Right lobe of liver (tissue), 6 donors: ENCODE measurements around the gene RBFA. TPM values are rescaled to one million over a fixed set of nuclear protein-coding genes. Genes with fewer than 3 reads are reported as not detected.

Source experiments
- ATAC-seq, 4 donors: fragments of 200-7000 bp; cut with Tn5 transposase; one replicate each; pipeline ENCODE4 v1.9.1; 2020; ENCODE audit warnings: mild to moderate bottlenecking in 4 of 4, moderate library complexity in 4 of 4
- DNase-seq, 3 donors: peaks; one replicate each; pipeline ENCODE4 v3.0.0-alpha.2; 2020
- H3K27ac ChIP-seq, 3 donors: fragments of 200-600 bp; one replicate each; pipeline ENCODE4 v1.8.0; 2022
- H3K27me3 ChIP-seq, 2 donors: fragments of 200-600 bp; one replicate each; pipeline ENCODE4 v1.8.0; 2022
- H3K36me3 ChIP-seq, 4 donors: fragments of 200-600 bp; sonication (generic) in 1 of 4; one replicate each; pipeline versions ENCODE4 v1.5.1 to v1.8.0; 2017 to 2022; ENCODE audit warnings: control low read depth in 1 of 4
- H3K4me1 ChIP-seq, 4 donors: fragments of 200-600 bp; sonication (generic) in 1 of 4; one replicate each; pipeline versions ENCODE4 v1.5.1 to v1.8.0; 2017 to 2022; ENCODE audit warnings: control low read depth in 1 of 4
- H3K4me3 ChIP-seq, 3 donors: fragments of 200-600 bp; one replicate each; pipeline ENCODE4 v1.8.0; 2022
- H3K9me3 ChIP-seq, 4 donors: fragments of 200-600 bp; sonication (generic) in 1 of 4; one replicate each; pipeline versions ENCODE4 v1.5.1 to v1.8.0; 2017 to 2022; ENCODE audit warnings: control low read depth in 1 of 4
- CTCF ChIP-seq, 4 donors: fragments of 200-600 bp in 3 of 4; fragments of 450-650 bp in 1 of 4; IDR thresholded peaks; one replicate each; pipeline versions ENCODE4 v1.5.1 to v1.8.0; 2016 to 2022; ENCODE audit warnings: antibody characterized with exemption in 4 of 4, mild to moderate bottlenecking in 2 of 4
- POLR2A ChIP-seq: fragments of 450-650 bp; IDR thresholded peaks from one replicate; pipeline ENCODE4 v1.6.1; 2017; ENCODE audit warnings: antibody characterized with exemption, mild to moderate bottlenecking
- WGBS: methylation state at CpG from one replicate; pipeline ENCODE4 v1.1.6; 2018; ENCODE audit warnings: low coverage, low lambda C conversion rate; ENCODE audit not compliant: insufficient coverage; ENCODE audit errors: missing lambda C conversion rate; 5-methylcytosine and 5-hydroxymethylcytosine counted together
- intact Hi-C, 2 donors: fragments of 100-400 bp; cut with DNase I; formaldehyde crosslinking; loops; one replicate each; pipeline versions ENCODE4 v1.11.2 to v1.14.1; 2022
- total RNA-seq, 6 experiments: library from RNA; depleted of rRNA in 2 of 6; stranded (reverse); fragments of >200 nt in 2 of 6; fragmentation: NEBNext Ultra II Directional in 3 of 6; extraction: Animal tissue kit (Norgen Biotek cat#: 25700) in 3 of 6; gene quantifications; one replicate each; pipeline versions ENCODE4 v1.1.0 to v1.2.4, GENCODE V29; 2016 to 2023
- donor health status: DM: no; HTN: yes; CAD: no.
- donor health status: DM: no; HTN: no; CAD: no.
- donor health status: DM: no; HTN: no; CAD: no.
- donor health status: DM: no; HTN: yes; CAD: no.
- donor health status: DM: no; HTN: yes; CAD: no.

The RBFA gene
- total RNA-seq, 6 experiments from 2014 or later, result 12.3 to 36.6 (median 18.8) TPM

DNA sequence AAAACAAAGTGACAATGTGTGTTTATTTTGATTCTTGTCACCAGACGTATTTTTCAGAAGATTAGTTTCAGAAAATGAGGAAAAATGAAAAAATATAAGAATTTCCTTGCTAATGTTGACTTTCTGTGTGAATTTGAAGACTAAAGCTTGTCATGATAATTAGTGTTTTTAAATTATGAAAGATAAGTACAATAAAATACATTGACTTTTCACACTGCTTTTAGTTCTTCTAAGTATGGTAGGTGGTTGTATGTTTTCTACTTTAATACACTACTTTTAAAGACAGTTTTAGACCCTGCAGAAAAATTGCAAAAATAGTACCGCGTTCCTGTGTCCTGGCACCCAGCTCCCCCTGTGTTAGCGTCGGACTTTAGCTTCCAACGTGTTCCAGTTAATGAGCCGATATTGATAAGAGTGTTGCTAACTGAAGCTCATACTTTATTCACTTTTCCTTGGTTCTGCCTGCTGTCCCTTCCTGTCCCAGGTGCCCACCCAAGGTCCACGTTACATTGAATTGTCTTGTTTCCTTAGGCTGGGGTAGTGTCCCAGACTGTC is 695 bp downstream of the RBFA start:
- intact Hi-C loops, result loop anchor here in 1 of 2 donors (10.0 kb wide), 2 partner anchors 50 to 120 kb away; partner anchors contain the start of gene TXNL4A
- Histone ChIP-seq H3K4me3 (peak overlapping the region; percentile 66 to 77 (median 72)), H3K9me3 (no peaks in the 10 kb centered on the region), H3K27ac (peak overlapping the region in 2 of 3 donors; percentile 37 to 42), H3K36me3 (peaks cover 0 to 7% (median 0%) of the 10 kb centered on the region in 4 donors), H3K27me3 (no peaks in the 10 kb centered on the region), H3K4me1 (peaks cover 0 to 8% (median 3%) of the 10 kb centered on the region in 4 donors)
- DNase-seq (no peak), ATAC-seq (no peak)
- TF ChIP-seq POLR2A, result no peak
- TF ChIP-seq CTCF (IDR thresholded peaks at IDR 0.05), result no peak
- WGBS, result 14% methylated on average over 8 of the region's 8 CpGs

GRCh38 chr18:80035997-80036396 is 1.8 kb downstream of the RBFA start:
- DNase-seq (no peak), ATAC-seq (no peak)
- no peaks in the 10 kb centered on the region for H3K9me3 ChIP-seq
- no peak overlapping the region for H3K27ac ChIP-seq
- WGBS, result 88% methylated on average over 7 of the region's 7 CpGs
- peaks cover 0 to 7% (median 0%) of the 10 kb centered on the region in 4 donors for H3K36me3 ChIP-seq
- intact Hi-C loops, result loop anchor here in 1 of 2 donors (10.0 kb wide), 2 partner anchors 51 to 121 kb away; partner anchors contain the start of gene TXNL4A
- H3K27me3 ChIP-seq, result no peaks in the 10 kb centered on the region
- peaks cover 0 to 8% (median 3%) of the 10 kb centered on the region in 4 donors for H3K4me1 ChIP-seq
- TF ChIP-seq POLR2A (no peak), CTCF (IDR thresholded peaks at IDR 0.05) (no peak)
- H3K4me3 ChIP-seq, result no peak overlapping the region

DNA sequence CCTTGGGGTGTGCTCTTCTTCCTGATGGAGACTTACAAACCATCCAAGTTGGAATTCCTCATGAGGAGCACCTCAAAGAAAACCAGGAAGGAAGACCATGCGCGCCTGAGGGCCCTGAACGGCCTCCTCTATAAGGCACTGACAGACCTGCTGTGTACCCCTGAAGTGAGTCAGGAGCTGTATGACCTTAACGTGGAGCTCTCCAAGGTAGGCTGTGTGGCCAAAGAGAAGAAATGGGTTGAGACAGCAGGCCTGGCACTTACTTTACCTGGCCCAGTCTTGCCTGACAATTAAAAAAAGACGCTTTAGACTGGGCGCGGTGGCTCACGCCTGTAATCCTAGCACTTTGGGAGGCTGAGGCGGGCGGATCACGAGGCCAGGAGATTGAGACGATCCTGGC is 3.1 kb downstream of the RBFA start:
- no peak overlapping the region for H3K4me3 ChIP-seq
- no peaks in the 10 kb centered on the region for H3K9me3 ChIP-seq
- peaks cover 0 to 8% (median 3%) of the 10 kb centered on the region in 4 donors for H3K4me1 ChIP-seq
- WGBS, result 96% methylated on average over 8 of the region's 12 CpGs
- intact Hi-C loops, result loop anchor here in 1 of 2 donors (10.0 kb wide), 2 partner anchors 52 to 122 kb away; partner anchors contain the start of gene TXNL4A
- TF ChIP-seq POLR2A (no peak), CTCF (IDR thresholded peaks at IDR 0.05) (no peak)
- ATAC-seq (no peak), DNase-seq (no peak)
- no peaks in the 10 kb centered on the region for H3K27me3 ChIP-seq
- H3K36me3 ChIP-seq, result peaks cover 0 to 7% (median 0%) of the 10 kb centered on the region in 4 donors
- H3K27ac ChIP-seq, result no peak overlapping the region

GRCh38 chr18:80037869-80038630 is 3.8 kb downstream of the RBFA start:
- no peak overlapping the region for H3K4me3 ChIP-seq
- H3K36me3 ChIP-seq, result peaks cover 0 to 7% (median 1%) of the 10 kb centered on the region in 4 donors
- 79% methylated on average over 8 of the region's 17 CpGs for WGBS
- H3K9me3 ChIP-seq, result no peaks in the 10 kb centered on the region
- DNase-seq (no peak), ATAC-seq (no peak)
- no peak overlapping the region for H3K27ac ChIP-seq
- H3K27me3 ChIP-seq, result no peaks in the 10 kb centered on the region
- intact Hi-C loops, result loop anchor here in 1 of 2 donors (10.0 kb wide), 2 partner anchors 53 to 123 kb away; partner anchors contain the start of gene TXNL4A
- peaks cover 0 to 8% (median 3%) of the 10 kb centered on the region in 4 donors for H3K4me1 ChIP-seq
- TF ChIP-seq POLR2A (no peak), CTCF (IDR thresholded peaks at IDR 0.05) (no peak)
